Fibroblast of pulmonary artery (primary cell): ENCODE measurements around the gene TEX47.

Experiments
- DNase-seq: peaks from one replicate; pipeline ENCODE4 v3.0.0-alpha.2; 2010; ENCODE audit warnings: low read depth
- H3K4me3 ChIP-seq: replicated peaks from 2 replicates; pipeline ENCODE4 v1.5.1; 2011; ENCODE audit warnings: low read depth, mild to moderate bottlenecking, control low read depth, low read length, moderate library complexity
- CTCF ChIP-seq: IDR thresholded peaks from 2 replicates; pipeline ENCODE4 v1.5.1; 2011; ENCODE audit warnings: mild to moderate bottlenecking, control low read depth, low read length, inconsistent platforms; ENCODE audit errors: missing control alignments

Gene TEX47

GRCh38 chr7:88795553-88795952 lies at the start of gene TEX47:
Gene TEX47, minus strand, starts transcription at chr7:88795737. Its CDS starts 795 bp downstream, at chr7:88794942.
- TF ChIP-seq CTCF: no peak
- no peak within 1 kb of the TSS for H3K4me3 ChIP-seq
- no peak for DNase-seq

GRCh38 chr7:88845091-88845490 lies 49.6 kb upstream of the TEX47 start:
- DNase-seq: no peak
- H3K4me3 ChIP-seq: no peak overlapping the region
- no peak for TF ChIP-seq CTCF

GRCh38 chr7:88842201-88842600 lies 46.7 kb upstream of the TEX47 start:
- no peak overlapping the region for H3K4me3 ChIP-seq
- no peak for DNase-seq
- no peak for TF ChIP-seq CTCF

DNA sequence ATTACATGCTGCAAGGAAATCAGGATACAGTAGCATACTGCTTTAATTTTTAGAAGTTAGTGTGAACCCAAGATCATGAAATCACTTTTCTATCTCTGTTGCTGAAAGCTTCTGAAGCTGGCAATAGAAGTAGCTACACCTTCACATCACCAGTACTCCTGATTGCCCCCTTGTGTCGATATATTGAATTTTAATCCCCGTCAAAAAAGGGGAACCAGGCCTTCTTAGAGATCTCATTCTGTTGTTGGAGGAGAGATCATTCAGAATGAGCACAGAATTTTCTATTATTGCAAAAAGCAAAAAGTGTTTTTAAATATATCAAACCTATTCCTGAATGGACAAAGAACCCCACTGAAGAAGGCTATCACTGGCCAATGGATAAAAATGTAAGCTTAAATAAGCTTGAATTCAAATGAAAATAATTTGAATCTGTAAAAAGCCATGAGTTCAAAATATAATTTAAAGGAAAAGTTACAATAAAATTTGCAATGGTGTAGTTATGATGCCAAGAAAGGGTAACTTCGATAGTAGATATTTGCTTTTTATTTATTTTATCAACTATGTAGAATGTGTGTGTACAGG lies 39.7 kb upstream of the TEX47 start:
- peak; percentile 39 for TF ChIP-seq CTCF
- DNase-seq: peak; percentile 23
- H3K4me3 ChIP-seq: no peak overlapping the region

GRCh38 chr7:88826222-88826621 lies 30.7 kb upstream of the TEX47 start:
- no peak for TF ChIP-seq CTCF
- DNase-seq: no peak
- no peak overlapping the region for H3K4me3 ChIP-seq

DNA sequence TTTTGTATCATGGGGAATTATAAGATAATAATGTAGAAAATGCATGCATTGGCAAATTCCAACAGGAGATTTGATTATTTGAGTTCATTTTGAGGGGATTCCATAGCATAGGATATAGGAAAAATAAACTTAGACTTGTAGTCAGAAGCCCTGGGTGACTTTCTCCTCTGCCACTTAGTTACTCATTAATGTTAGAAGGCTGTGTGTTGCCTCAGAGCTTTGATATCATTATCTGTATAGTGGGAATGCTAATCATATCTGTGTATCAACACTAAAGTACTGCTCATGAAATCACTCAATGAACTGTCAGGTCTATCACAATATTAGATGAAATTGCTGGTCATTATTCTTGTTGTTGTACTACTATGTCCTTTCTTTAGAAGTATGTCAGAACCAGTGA lies 23.0 kb upstream of the TEX47 start:
- DNase-seq: no peak
- no peak for TF ChIP-seq CTCF
- no peak overlapping the region for H3K4me3 ChIP-seq
